Subcutaneous abdominal adipose tissue (tissue), 5 donors: Measurements from ENCODE around the gene FAM50A.
"Not testable (repeated sequence)": the region's sequence is repeated elsewhere in the genome, so short reads cannot be mapped to it uniquely, and the experiment has no call there.

Source experiments
- H3K27ac ChIP-seq: one replicate; pipeline ENCODE4 v1.7.0; 2013; ENCODE audit warnings: low read depth, mild to moderate bottlenecking, inconsistent platforms, low read length, moderate library complexity
- H3K27me3 ChIP-seq, 5 donors: one replicate each; pipeline ENCODE4 v1.7.0; 2013; ENCODE audit warnings: low read length in 5 of 5, inconsistent platforms in 1 of 5; ENCODE audit not compliant: control insufficient read depth in 5 of 5, insufficient read depth in 4 of 5
- H3K36me3 ChIP-seq, 5 donors: one replicate each; pipeline ENCODE4 v1.7.0; 2013; ENCODE audit warnings: low read length in 5 of 5; ENCODE audit not compliant: control insufficient read depth in 5 of 5, insufficient read depth in 5 of 5
- H3K4me1 ChIP-seq, 5 donors: one replicate each; pipeline ENCODE4 v1.7.0; 2013; ENCODE audit warnings: low read length in 5 of 5, mild to moderate bottlenecking in 3 of 5, moderate library complexity in 1 of 5; ENCODE audit not compliant: control insufficient read depth in 5 of 5, insufficient read depth in 5 of 5
- H3K4me3 ChIP-seq, 5 donors: one replicate each; pipeline ENCODE4 v1.7.0; 2013; ENCODE audit warnings: low read length in 5 of 5, low read depth in 1 of 5
- H3K9ac ChIP-seq, 5 donors: one replicate each; pipeline ENCODE4 v1.7.0; 2013; ENCODE audit warnings: low read length in 5 of 5, mild to moderate bottlenecking in 4 of 5, moderate library complexity in 3 of 5
- H3K9me3 ChIP-seq, 5 donors: one replicate each; pipeline ENCODE4 v1.7.0; 2013; ENCODE audit warnings: low read length in 5 of 5; ENCODE audit not compliant: control insufficient read depth in 5 of 5
- donor health status: healthy.
- donor health status: healthy.
- donor health status: healthy.
- donor health status: healthy.
- donor health status: healthy.

FAM50A gene

DNA sequence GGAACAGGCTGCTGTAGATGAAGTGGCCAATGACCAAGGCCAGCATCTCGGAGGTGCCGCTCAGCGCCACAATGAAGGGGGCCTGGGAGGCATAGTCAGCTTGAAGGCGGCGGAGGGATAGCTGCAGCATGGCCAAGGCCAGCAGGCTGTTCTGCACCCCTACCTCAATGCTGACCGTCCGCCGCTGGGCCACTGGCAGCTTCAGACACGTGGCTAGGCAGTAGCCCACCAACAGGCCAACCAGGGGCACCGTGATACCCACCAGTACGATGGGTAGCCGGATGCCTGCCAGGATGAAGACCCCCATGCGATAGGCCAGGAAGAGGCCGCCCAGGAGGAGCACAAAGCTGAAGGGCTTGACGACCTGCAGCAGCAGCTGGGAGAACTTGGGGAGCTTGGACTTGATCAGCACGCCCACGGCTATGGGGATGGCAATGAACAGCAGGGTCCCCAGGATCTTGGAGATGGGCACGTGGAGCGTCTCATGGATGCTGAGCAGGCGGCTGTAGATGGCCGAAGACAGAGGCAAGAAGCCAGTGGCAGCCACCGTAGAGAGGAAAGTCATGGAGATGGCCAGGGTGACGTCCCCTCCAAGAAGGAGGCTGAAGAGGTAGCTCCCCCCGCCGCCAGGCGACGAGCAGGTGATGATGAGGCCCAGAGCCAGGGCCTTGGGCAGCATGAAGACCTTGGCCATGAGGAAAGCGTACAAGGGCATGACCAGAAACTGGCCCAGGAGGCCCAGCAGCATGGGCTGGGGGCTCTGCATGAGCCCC is 43.8 kb downstream of the FAM50A start:
- H3K4me1 ChIP-seq, result peaks cover 0 to 50% (median 31%) of the 10 kb centered on the region in 5 donors
- peaks cover 0 to 12% (median 10%) of the 10 kb centered on the region in 5 donors for H3K27me3 ChIP-seq
- H3K36me3 ChIP-seq, result peaks cover 0 to 26% (median 15%) of the 10 kb centered on the region in 5 donors
- no peak overlapping the region for H3K9ac ChIP-seq
- no peak overlapping the region for H3K27ac ChIP-seq
- peaks cover 0 to 3% (median 0%) of the 10 kb centered on the region in 5 donors for H3K9me3 ChIP-seq
- no peak overlapping the region for H3K4me3 ChIP-seq

- H3K4me3 ChIP-seq, result no peak overlapping the region
- no peak overlapping the region for H3K27ac ChIP-seq
- H3K36me3 ChIP-seq, result peaks cover 0 to 26% (median 15%) of the 10 kb centered on the region in 5 donors
- no peak overlapping the region for H3K9ac ChIP-seq
- H3K4me1 ChIP-seq, result peaks cover 0 to 50% (median 31%) of the 10 kb centered on the region in 5 donors
- peaks cover 0 to 3% (median 0%) of the 10 kb centered on the region in 5 donors for H3K9me3 ChIP-seq
- H3K27me3 ChIP-seq, result peaks cover 0 to 12% (median 9%) of the 10 kb centered on the region in 5 donors
These were observed 44.6 kb downstream of the FAM50A start for GRCh38 chrX:154488336-154489075.

GRCh38 chrX:154489182-154489581 is 45.2 kb downstream of the FAM50A start:
- H3K4me3 ChIP-seq, result peak overlapping the region; percentile 60 to 81 (median 69)
- no peak overlapping the region for H3K27ac ChIP-seq
- H3K9ac ChIP-seq, result no peak overlapping the region

GRCh38 chrX:154490021-154490413 is 46.1 kb downstream of the FAM50A start:
- peak overlapping the region; percentile 38 to 76 (median 69) for H3K9ac ChIP-seq
- peak overlapping the region; percentile 60 to 81 (median 69) for H3K4me3 ChIP-seq
- H3K9me3 ChIP-seq, result peaks cover 0 to 3% (median 0%) of the 10 kb centered on the region in 5 donors
- H3K36me3 ChIP-seq, result peaks cover 0 to 16% (median 12%) of the 10 kb centered on the region in 5 donors
- peaks cover 0 to 44% (median 27%) of the 10 kb centered on the region in 5 donors for H3K4me1 ChIP-seq
- peak overlapping the region; percentile 69 for H3K27ac ChIP-seq
- peaks cover 0 to 12% (median 9%) of the 10 kb centered on the region in 5 donors for H3K27me3 ChIP-seq

More at GRCh38 chrX:154489182-154489581, 45.2 kb downstream of the FAM50A start:
- H3K9me3 ChIP-seq, result peaks cover 0 to 3% (median 0%) of the 10 kb centered on the region in 5 donors
- peaks cover 0 to 24% (median 15%) of the 10 kb centered on the region in 5 donors for H3K36me3 ChIP-seq
- peaks cover 0 to 50% (median 31%) of the 10 kb centered on the region in 5 donors for H3K4me1 ChIP-seq
- H3K27me3 ChIP-seq, result peaks cover 0 to 12% (median 9%) of the 10 kb centered on the region in 5 donors

DNA sequence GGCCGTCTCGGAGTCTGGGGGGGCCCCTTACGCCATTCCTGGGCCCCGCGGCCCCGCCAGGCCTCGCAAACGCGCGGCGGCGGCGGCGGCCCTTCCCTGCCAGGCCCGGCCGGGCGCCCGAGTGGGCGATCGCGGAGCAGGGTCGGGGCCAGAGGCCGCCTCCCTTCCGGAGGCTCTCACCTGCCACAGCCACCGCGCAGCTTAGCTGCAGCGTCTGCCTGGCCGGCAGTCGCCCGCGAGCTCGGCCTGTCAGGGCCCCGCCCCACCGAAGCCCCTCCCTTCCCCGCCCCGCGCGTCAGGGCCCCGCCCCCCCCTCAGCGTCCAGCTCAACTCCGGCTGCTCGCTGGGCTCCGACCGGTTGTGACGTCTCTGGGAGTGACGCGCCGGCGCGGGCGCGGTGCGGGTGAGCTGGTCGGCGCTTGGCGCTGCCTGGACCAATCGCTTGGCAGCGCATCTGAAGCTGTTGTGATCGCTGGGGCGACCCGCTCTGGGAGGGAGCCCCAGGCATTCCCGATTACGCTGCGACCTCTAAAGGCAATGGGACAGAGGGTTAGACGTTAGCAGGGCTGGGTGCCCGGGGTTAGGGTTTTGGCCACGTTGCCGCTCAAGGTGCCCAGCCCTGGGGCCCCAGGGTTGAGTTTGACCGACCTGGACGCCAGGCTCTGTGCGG is 46.6 kb downstream of the FAM50A start, which contains the start of gene SLC10A3:
Gene SLC10A3, minus strand, starts transcription at position 216 of the 670 bp plus-strand sequence. CDS start 1,689 bp downstream, outside the sequence.
- peaks cover 0 to 15% (median 9%) of the 10 kb centered on the region in 5 donors for H3K36me3 ChIP-seq
- H3K4me1 ChIP-seq, result peaks cover 0 to 39% (median 22%) of the 10 kb centered on the region in 5 donors
- peaks cover 0 to 12% (median 9%) of the 10 kb centered on the region in 5 donors for H3K27me3 ChIP-seq
- H3K27ac ChIP-seq, result peak within 1 kb of the TSS; percentile 69
- no peaks in the 10 kb centered on the region for H3K9me3 ChIP-seq
- H3K9ac ChIP-seq, result peak within 1 kb of the TSS; percentile 38 to 76 (median 70)
- peak within 1 kb of the TSS; percentile 60 to 81 (median 69) for H3K4me3 ChIP-seq

DNA sequence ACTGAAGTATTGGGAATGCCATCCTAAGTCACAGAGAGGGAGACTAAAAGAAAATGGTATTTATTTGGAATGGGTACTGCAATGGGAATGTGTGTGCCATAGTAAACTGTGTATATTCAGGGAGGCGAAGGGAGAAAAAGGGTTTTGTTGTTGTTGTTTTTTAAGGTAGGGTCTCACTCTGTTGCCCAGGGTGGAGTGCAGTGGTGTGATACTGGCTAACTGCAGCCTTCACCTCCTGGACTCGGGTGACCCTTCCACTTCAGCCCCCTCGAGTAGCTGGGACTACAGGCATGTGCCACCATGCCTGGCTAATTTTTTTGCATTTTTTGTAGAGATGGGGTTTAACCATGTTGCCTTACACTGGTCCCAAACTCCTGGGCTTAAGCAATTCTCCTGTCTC is 50.8 kb downstream of the FAM50A start:
- H3K9me3 ChIP-seq, result no peaks in the 10 kb centered on the region

GRCh38 chrX:154495472-154495922 is 51.6 kb downstream of the FAM50A start:
- H3K36me3 ChIP-seq, result no peaks in the 10 kb centered on the region
- no peak overlapping the region for H3K27ac ChIP-seq
- H3K9ac ChIP-seq, result no peak overlapping the region
- peaks cover 0 to 5% (median 0%) of the 10 kb centered on the region in 5 donors for H3K4me1 ChIP-seq
- H3K27me3 ChIP-seq, result peaks cover 0 to 6% (median 0%) of the 10 kb centered on the region in 5 donors
- H3K9me3 ChIP-seq, result no peaks in the 10 kb centered on the region
- H3K4me3 ChIP-seq, result no peak overlapping the region

More for the DNA sequence above, 50.8 kb downstream of the FAM50A start:
- Histone ChIP-seq H3K27ac (no peak overlapping the region), H3K36me3 (no peaks in the 10 kb centered on the region), H3K27me3 (peaks cover 0 to 6% (median 0%) of the 10 kb centered on the region in 5 donors), H3K9ac (no peak overlapping the region), H3K4me3 (no peak overlapping the region), H3K4me1 (peaks cover 0 to 10% (median 4%) of the 10 kb centered on the region in 5 donors)

- H3K27me3 ChIP-seq, H3K36me3 ChIP-seq, H3K4me1 ChIP-seq, H3K9me3 ChIP-seq, H3K9ac ChIP-seq, H3K4me3 ChIP-seq, H3K27ac ChIP-seq: not testable (repeated sequence)
These were observed 52.7 kb downstream of the FAM50A start for GRCh38 chrX:154496591-154497137.
